Parathyroid adenoma (tissue), 2 donors: ENCODE results near the gene GOLGA8T.
"Not testable (repeated sequence)": the region's sequence is repeated elsewhere in the genome, so short reads cannot be mapped to it uniquely, and the experiment has no call there.

ENCODE experiments used
- H2AFZ ChIP-seq: fragments of 300-600 bp; sonication (generic); one replicate; pipeline ENCODE4 v1.7.0; 2017; ENCODE audit warnings: antibody characterized with exemption, mild to moderate bottlenecking
- H3K27ac ChIP-seq: fragments of 300-600 bp; sonication (generic); one replicate; pipeline ENCODE4 v1.7.0; 2017
- H3K27me3 ChIP-seq: fragments of 300-600 bp; sonication (generic); one replicate; pipeline ENCODE4 v1.7.0; 2017; ENCODE audit warnings: low read length; ENCODE audit not compliant: control insufficient read depth, insufficient read depth
- H3K36me3 ChIP-seq: fragments of 300-600 bp; sonication (generic); one replicate; pipeline ENCODE4 v1.7.0; 2017; ENCODE audit warnings: low read length; ENCODE audit not compliant: control insufficient read depth, insufficient read depth
- H3K4me1 ChIP-seq: fragments of 300-600 bp; sonication (generic); one replicate; pipeline ENCODE4 v1.7.0; 2017; ENCODE audit warnings: control low read depth
- H3K4me2 ChIP-seq: fragments of 300-600 bp; sonication (generic); one replicate; pipeline ENCODE4 v1.7.0; 2017; ENCODE audit warnings: low read length
- H3K4me3 ChIP-seq: fragments of 300-600 bp; sonication (generic); one replicate; pipeline ENCODE4 v1.7.0; 2017; ENCODE audit warnings: low read depth, low read length
- H3K79me2 ChIP-seq: fragments of 300-600 bp; sonication (generic); one replicate; pipeline ENCODE4 v1.7.0; 2017; ENCODE audit warnings: control low read depth
- H3K9ac ChIP-seq: fragments of 300-600 bp; sonication (generic); one replicate; pipeline ENCODE4 v1.7.0; 2017; ENCODE audit warnings: mild to moderate bottlenecking
- H3K9me3 ChIP-seq: fragments of 300-600 bp; sonication (generic); one replicate; pipeline ENCODE4 v1.7.0; 2017; ENCODE audit warnings: low read length; ENCODE audit not compliant: control insufficient read depth
- donor health status: primary hyperparathyroidism.

GOLGA8T gene

GRCh38 chr15:30167403-30167802, 32.6 kb downstream of the GOLGA8T start:
- H3K27ac ChIP-seq, H3K9me3 ChIP-seq, H3K79me2 ChIP-seq, H3K27me3 ChIP-seq, H3K36me3 ChIP-seq, H3K4me2 ChIP-seq, H2AFZ ChIP-seq, H3K4me1 ChIP-seq, H3K9ac ChIP-seq, H3K4me3 ChIP-seq: not testable (repeated sequence)

DNA sequence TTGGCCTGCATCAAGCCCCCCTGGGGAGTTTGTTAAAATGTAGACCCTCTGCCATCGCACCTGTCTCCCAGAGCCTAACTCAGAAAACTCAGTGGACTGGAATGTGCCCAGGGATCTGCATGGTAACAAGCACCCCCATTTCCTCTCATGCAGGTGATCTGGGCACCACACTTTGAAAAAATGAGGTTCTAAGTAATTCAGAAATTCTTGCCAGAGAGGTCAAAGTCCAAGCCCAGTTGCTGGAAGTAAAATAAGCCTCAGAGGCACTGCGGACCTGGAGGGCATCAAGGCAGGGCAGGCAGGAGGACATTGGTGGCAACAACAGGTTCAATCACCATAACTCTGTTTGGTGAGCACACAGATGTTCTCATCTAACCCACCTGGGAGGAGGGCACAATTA, 33.0 kb downstream of the GOLGA8T start:
- not testable (repeated sequence) for H3K36me3 ChIP-seq, H3K79me2 ChIP-seq, H3K27me3 ChIP-seq, H2AFZ ChIP-seq, H3K4me1 ChIP-seq, H3K27ac ChIP-seq, H3K9ac ChIP-seq, H3K9me3 ChIP-seq, H3K4me2 ChIP-seq, H3K4me3 ChIP-seq

DNA sequence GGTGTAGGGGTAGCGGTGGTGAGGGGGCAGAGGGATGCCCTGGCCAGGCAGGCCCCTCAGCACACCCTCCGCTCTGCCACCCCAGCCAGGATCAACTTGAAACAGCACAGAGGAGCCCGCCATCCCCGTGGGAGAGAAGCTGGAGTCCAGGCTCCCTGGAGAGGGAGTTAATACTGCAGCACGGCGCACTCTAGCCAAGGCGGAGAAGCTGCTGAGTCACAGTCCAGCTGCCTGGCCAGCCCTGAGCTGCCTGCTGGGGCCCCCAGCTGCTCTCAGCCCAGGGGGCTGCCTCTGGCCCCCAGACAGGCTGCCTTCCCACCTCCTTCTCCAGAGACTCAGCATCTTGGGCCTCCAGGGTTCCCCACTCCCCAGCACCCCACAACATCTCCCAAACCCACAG, 36.6 kb downstream of the GOLGA8T start:
- H3K4me3 ChIP-seq, H2AFZ ChIP-seq, H3K79me2 ChIP-seq, H3K4me1 ChIP-seq, H3K4me2 ChIP-seq, H3K9me3 ChIP-seq, H3K27ac ChIP-seq, H3K36me3 ChIP-seq, H3K27me3 ChIP-seq, H3K9ac ChIP-seq: not testable (repeated sequence)

GRCh38 chr15:30173041-30173608, 38.3 kb downstream of the GOLGA8T start:
- not testable (repeated sequence) for H3K27ac ChIP-seq, H3K4me1 ChIP-seq, H3K79me2 ChIP-seq, H3K4me2 ChIP-seq, H2AFZ ChIP-seq, H3K4me3 ChIP-seq, H3K27me3 ChIP-seq, H3K9ac ChIP-seq, H3K9me3 ChIP-seq, H3K36me3 ChIP-seq

DNA sequence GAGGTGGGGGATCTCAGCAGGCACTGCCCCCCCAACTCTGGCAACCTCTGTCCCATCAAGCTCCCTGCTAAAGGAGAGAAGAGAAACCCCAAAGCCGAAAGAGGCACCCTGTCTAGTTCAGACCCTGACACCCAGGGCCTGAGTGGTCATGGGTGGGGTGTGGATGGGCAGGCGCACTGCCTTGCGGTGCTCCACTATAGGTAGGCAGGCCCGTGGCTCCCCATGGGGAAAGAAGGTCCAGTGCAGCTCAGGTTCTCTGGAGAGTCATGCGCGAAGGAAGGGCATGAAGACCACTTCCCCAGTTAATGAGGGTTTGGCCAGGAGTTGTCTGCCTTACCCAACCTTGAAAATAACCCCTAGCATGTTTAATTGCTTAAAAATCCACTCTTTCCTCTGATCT, 40.4 kb downstream of the GOLGA8T start:
- H3K27me3 ChIP-seq, H3K9me3 ChIP-seq, H3K4me3 ChIP-seq, H3K9ac ChIP-seq, H3K4me2 ChIP-seq, H3K4me1 ChIP-seq, H2AFZ ChIP-seq, H3K27ac ChIP-seq, H3K79me2 ChIP-seq, H3K36me3 ChIP-seq: not testable (repeated sequence)

DNA sequence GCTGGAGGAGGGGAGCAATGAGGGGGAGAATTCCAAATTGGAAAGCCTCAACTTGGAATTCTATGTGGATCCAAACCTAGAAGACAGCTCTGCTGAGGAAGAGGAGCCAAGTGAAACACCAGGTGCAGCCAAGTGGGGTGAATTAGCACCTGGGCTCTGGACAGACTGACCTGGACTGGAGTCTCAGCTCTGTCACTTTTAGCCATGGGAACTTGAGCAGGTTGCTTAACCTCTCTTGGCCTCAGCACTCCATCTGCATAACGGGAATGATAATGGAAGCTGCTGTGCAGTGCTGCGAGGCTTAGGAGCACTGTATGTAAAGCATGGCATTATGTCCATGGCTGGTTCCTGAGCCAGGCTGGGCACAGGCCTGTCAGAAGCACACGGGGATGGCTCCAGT, 41.8 kb downstream of the GOLGA8T start:
- H3K4me1 ChIP-seq, H3K36me3 ChIP-seq, H3K27me3 ChIP-seq, H3K79me2 ChIP-seq, H3K9ac ChIP-seq, H3K4me3 ChIP-seq, H2AFZ ChIP-seq, H3K27ac ChIP-seq, H3K9me3 ChIP-seq, H3K4me2 ChIP-seq: not testable (repeated sequence)

DNA sequence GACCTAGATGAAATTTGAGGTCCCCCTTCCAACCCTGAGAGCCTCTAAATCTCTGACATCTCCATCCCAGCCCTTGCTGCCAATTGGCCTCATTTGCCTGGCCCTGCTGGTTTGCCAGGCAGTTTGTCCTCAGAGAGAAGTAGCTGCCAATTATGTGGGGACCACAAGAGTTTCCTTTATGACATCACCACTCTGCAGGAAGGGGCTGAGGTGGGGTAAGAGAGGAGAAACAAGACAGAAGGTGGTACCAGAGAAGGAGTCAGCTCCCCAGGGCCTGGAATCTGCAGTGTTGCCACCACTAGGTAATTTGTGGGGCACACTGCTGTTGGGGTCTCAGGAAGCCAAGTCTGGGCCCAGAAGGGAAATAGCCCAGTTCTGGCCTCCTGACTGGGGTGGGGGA, 45.0 kb downstream of the GOLGA8T start:
- H3K9me3 ChIP-seq, H2AFZ ChIP-seq, H3K4me1 ChIP-seq, H3K27me3 ChIP-seq, H3K27ac ChIP-seq, H3K79me2 ChIP-seq, H3K4me3 ChIP-seq, H3K4me2 ChIP-seq, H3K9ac ChIP-seq, H3K36me3 ChIP-seq: not testable (repeated sequence)

DNA sequence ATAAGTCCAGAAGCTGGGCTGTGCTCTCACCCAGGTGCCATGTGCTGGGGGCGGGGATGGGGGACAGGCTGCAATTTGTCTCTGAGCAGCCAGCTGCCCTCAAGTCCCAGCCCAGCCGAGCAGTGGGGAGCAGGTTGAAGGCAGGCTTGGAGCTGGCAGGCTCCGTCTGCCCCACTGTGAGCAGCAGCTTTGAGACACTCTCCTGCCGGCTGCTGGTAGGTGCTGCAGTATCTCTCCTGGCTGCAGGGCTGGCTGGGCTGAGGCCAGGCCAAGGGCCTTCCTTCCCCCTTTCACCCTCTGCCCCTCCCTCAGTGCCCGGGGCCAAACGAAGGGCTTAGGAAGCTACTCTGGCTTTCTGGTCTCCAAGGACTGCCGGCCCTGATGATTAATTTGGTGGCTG, 50.6 kb downstream of the GOLGA8T start:
- H3K27ac ChIP-seq, H3K27me3 ChIP-seq, H3K36me3 ChIP-seq, H3K9ac ChIP-seq, H3K4me1 ChIP-seq, H2AFZ ChIP-seq, H3K4me2 ChIP-seq, H3K79me2 ChIP-seq, H3K4me3 ChIP-seq, H3K9me3 ChIP-seq: not testable (repeated sequence)

- not testable (repeated sequence) for H3K27me3 ChIP-seq, H3K4me3 ChIP-seq, H3K4me1 ChIP-seq, H2AFZ ChIP-seq, H3K36me3 ChIP-seq, H3K79me2 ChIP-seq, H3K27ac ChIP-seq, H3K4me2 ChIP-seq, H3K9me3 ChIP-seq, H3K9ac ChIP-seq
These were observed 52.6 kb downstream of the GOLGA8T start for GRCh38 chr15:30187429-30187828.

DNA sequence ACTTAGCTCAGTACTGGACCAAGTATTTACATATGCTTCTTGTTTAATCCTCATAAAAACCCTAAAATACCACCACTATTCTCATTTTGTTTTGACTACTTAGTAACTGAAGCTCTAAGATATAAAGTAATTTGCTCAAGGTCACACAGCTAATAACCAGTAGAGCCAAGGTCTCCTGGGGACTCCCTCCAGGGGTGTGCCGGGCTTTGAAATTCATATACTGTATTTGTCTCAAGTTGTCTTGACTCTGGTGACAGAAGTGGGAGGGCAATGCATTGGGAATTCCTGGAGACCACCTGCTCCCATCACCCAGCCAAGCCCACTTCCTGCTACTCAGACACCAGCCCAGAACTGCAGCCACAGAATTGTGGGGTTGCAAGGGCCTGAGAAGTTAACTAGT, 54.9 kb downstream of the GOLGA8T start:
- not testable (repeated sequence) for H3K9ac ChIP-seq, H3K79me2 ChIP-seq, H3K36me3 ChIP-seq, H2AFZ ChIP-seq, H3K4me2 ChIP-seq, H3K27me3 ChIP-seq, H3K27ac ChIP-seq, H3K4me1 ChIP-seq, H3K9me3 ChIP-seq, H3K4me3 ChIP-seq

DNA sequence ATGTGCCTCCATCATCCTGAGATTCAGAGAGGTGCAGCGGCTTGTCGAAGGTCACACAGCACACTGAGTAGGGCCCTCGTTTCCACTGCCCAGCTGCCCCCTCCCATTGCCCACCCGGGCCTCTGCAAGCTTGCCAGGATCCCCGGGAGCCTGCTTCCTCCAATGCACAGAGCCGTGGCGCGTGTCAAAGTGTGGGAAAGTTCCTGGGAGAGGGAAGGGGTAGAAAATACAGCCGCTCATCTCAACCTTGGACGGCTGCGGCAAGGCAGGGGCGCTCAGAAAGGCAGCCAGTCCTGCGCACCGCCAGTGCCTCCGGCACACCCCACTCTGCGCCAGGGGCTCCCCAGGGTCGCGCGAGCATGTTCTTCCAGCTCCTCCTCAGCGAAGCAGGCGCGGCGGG, 56.3 kb downstream of the GOLGA8T start:
- not testable (repeated sequence) for H3K27me3 ChIP-seq, H3K79me2 ChIP-seq, H3K9me3 ChIP-seq, H3K4me2 ChIP-seq, H3K36me3 ChIP-seq, H3K9ac ChIP-seq, H3K27ac ChIP-seq, H2AFZ ChIP-seq, H3K4me3 ChIP-seq, H3K4me1 ChIP-seq

DNA sequence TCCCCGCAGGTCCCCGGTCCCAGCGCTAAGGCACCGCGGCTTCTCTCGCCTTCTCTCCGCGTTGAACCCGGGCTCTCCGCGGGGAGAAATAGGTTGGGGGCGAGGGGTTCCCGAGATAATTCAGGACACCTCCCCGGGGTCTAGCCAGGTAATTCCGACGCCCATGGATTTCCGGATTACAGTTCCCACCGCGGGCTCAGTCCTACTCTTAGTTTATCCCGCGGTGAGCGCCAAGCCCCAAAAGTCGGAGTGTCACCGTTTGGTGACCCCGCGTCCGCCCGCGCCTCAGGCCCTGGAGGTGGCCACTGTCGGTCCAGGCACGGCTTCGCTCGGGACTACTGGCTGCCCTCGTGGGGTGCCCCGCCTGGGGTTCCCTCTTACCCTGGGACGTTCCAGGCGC, 56.8 kb downstream of the GOLGA8T start:
- H3K27me3 ChIP-seq, H3K4me2 ChIP-seq, H3K4me3 ChIP-seq, H2AFZ ChIP-seq, H3K36me3 ChIP-seq, H3K9me3 ChIP-seq, H3K79me2 ChIP-seq, H3K4me1 ChIP-seq, H3K9ac ChIP-seq, H3K27ac ChIP-seq: not testable (repeated sequence)
